Endothelial cell (in vitro differentiated cells): ENCODE results near the gene TMEM52B. TPM values are rescaled to one million over a fixed set of nuclear protein-coding genes. Genes with fewer than 3 reads are reported as not detected.

Experiments
- DNase-seq: peaks from one replicate; pipeline ENCODE4 v3.0.0; 2021; ENCODE audit warnings: low spot score
- H3K27ac Mint-ChIP-seq: one replicate; pipeline ENCODE4 v1.8.0; 2021; ENCODE audit warnings: mixed read lengths, inconsistent platforms; ENCODE audit not compliant: unreplicated experiment
- H3K27me3 Mint-ChIP-seq: one replicate; pipeline ENCODE4 v1.8.0; 2021; ENCODE audit warnings: mild to moderate bottlenecking, moderate library complexity, mixed read lengths, inconsistent platforms; ENCODE audit not compliant: unreplicated experiment
- H3K36me3 Mint-ChIP-seq: one replicate; pipeline ENCODE4 v1.8.0; 2021; ENCODE audit warnings: mild to moderate bottlenecking, low read depth, mixed read lengths, inconsistent platforms; ENCODE audit not compliant: unreplicated experiment
- H3K4me1 Mint-ChIP-seq: one replicate; pipeline ENCODE4 v1.8.0; 2021; ENCODE audit warnings: mild to moderate bottlenecking, mixed read lengths, inconsistent platforms; ENCODE audit not compliant: unreplicated experiment
- H3K4me3 Mint-ChIP-seq: one replicate; pipeline ENCODE4 v1.8.0; 2021; ENCODE audit warnings: mild to moderate bottlenecking, mixed read lengths, inconsistent platforms; ENCODE audit not compliant: unreplicated experiment
- H3K9me3 Mint-ChIP-seq: one replicate; pipeline ENCODE4 v1.8.0; 2021; ENCODE audit warnings: mixed read lengths, inconsistent platforms; ENCODE audit not compliant: unreplicated experiment
- CTCF ChIP-seq: fragments of 200-600 bp; sonication (generic); IDR thresholded peaks from one replicate; pipeline ENCODE4 v1.5.0; 2021; ENCODE audit warnings: antibody characterized with exemption; ENCODE audit not compliant: unreplicated experiment
- total RNA-seq: library from RNA; stranded (reverse); fragmentation: NEBNext Ultra II Directional; extraction: Animal tissue kit (Norgen Biotek cat#: 25700); gene quantifications from one replicate; pipeline ENCODE4 v1.2.1, GENCODE V29; 2021; ENCODE audit not compliant: unreplicated experiment

TMEM52B gene
- total RNA-seq, 1 donor from 2014 or later, result not detected

GRCh38 chr12:10211101-10211939 lies 32.5 kb downstream of the TMEM52B start:
- Mint-ChIP-seq H3K27ac (peak overlapping the region; percentile 84), H3K9me3 (no peaks in the 10 kb centered on the region), H3K27me3 (peaks cover 9% of the 10 kb centered on the region), H3K4me1 (peaks cover 37% of the 10 kb centered on the region), H3K36me3 (peaks cover 3% of the 10 kb centered on the region), H3K4me3 (peak overlapping the region; percentile 47)
- no peak for TF ChIP-seq CTCF
- DNase-seq, result no peak

GRCh38 chr12:10211940-10212738 lies 33.3 kb downstream of the TMEM52B start:
- peak overlapping the region; percentile 94 for H3K4me3 Mint-ChIP-seq
- H3K4me1 Mint-ChIP-seq, result peaks cover 31% of the 10 kb centered on the region
- H3K36me3 Mint-ChIP-seq, result peaks cover 3% of the 10 kb centered on the region
- peaks cover 9% of the 10 kb centered on the region for H3K27me3 Mint-ChIP-seq
- H3K9me3 Mint-ChIP-seq, result no peaks in the 10 kb centered on the region
- H3K27ac Mint-ChIP-seq, result peak overlapping the region; percentile 98
- TF ChIP-seq CTCF, result no peak
- DNase-seq, result peak; percentile 93

GRCh38 chr12:10212739-10213131 lies 33.9 kb downstream of the TMEM52B start, which contains the start of gene GABARAPL1:
GABARAPL1 (plus strand) TSS chr12:10212877; CDS start chr12:10213130, 253 bp downstream.
- H3K9me3 Mint-ChIP-seq, result no peaks in the 10 kb centered on the region
- peak within 1 kb of the TSS; percentile 100 for H3K27ac Mint-ChIP-seq
- peaks cover 26% of the 10 kb centered on the region for H3K4me1 Mint-ChIP-seq
- peaks cover 3% of the 10 kb centered on the region for H3K36me3 Mint-ChIP-seq
- peak within 1 kb of the TSS; percentile 100 for H3K4me3 Mint-ChIP-seq
- peaks cover 9% of the 10 kb centered on the region for H3K27me3 Mint-ChIP-seq
- no peak for TF ChIP-seq CTCF
- DNase-seq, result peak; percentile 81

- Mint-ChIP-seq H3K27me3 (peaks cover 9% of the 10 kb centered on the region), H3K36me3 (peaks cover 3% of the 10 kb centered on the region), H3K27ac (peak overlapping the region; percentile 100), H3K4me1 (peaks cover 23% of the 10 kb centered on the region), H3K4me3 (peak overlapping the region; percentile 100), H3K9me3 (no peaks in the 10 kb centered on the region)
- peak; percentile 67 for DNase-seq
- TF ChIP-seq CTCF, result no peak
Measured at GRCh38 chr12:10213168-10214135, 34.6 kb downstream of the TMEM52B start.
